B cell (primary cell): ENCODE results near the gene PPIP5K2. TPM values are rescaled to one million over a fixed set of nuclear protein-coding genes. Genes with fewer than 3 reads are reported as not detected.

Experiments
- ATAC-seq: fragments of 200-7000 bp; cut with Tn5 transposase; one replicate; pipeline ENCODE4 v1.10.0; 2021; ENCODE audit warnings: low read depth, mild to moderate bottlenecking, moderate number of reproducible peaks, moderate library complexity
- CTCF ChIA-PET: fragments of 350-600 bp; sonication (Branson Sonifier 250); formaldehyde crosslinking; loops from one replicate; lab custom pipeline; 2021; ENCODE audit warnings: antibody characterized with exemption, inconsistent platforms; lab: Charles Lee
- POLR2A ChIA-PET: fragments of 350-600 bp; sonication (Branson Sonifier 250); formaldehyde crosslinking; loops from one replicate; lab custom pipeline; 2021; ENCODE audit warnings: antibody characterized with exemption; lab: Charles Lee
- DNase-seq: peaks from one replicate; pipeline ENCODE4 v3.0.0; 2013
- H2AFZ ChIP-seq: 2 replicates; pipeline ENCODE4 v1.6.1; 2012; ENCODE audit warnings: mild to moderate bottlenecking, low read depth, low read length; ENCODE audit not compliant: insufficient read depth, poor library complexity, severe bottlenecking
- H3K27ac ChIP-seq, 2 donors: 1 replicate in 1 of 2; 2 replicates in 1 of 2; pipeline ENCODE4 v1.5.1; 2012 to 2013; ENCODE audit warnings: low read length in 2 of 2, mild to moderate bottlenecking in 2 of 2, moderate library complexity in 1 of 2
- H3K27me3 ChIP-seq, 4 experiments: fragments of 200-600 bp in 1 of 4; sonication (generic) in 1 of 4; replicated peaks in 1 of 4; 1 replicate in 2 of 4; 2 replicates in 2 of 4; pipeline versions ENCODE4 v1.6.1 to v1.7.0; 2013 to 2016; ENCODE audit warnings: low read length in 3 of 4, mild to moderate bottlenecking in 2 of 4, mixed read lengths in 1 of 4, moderate library complexity in 1 of 4; ENCODE audit not compliant: insufficient read depth in 4 of 4, control insufficient read depth in 3 of 4; ENCODE audit errors: control extremely low read depth in 1 of 4
- H3K36me3 ChIP-seq, 2 experiments: replicated peaks in 1 of 2; 1 replicate in 1 of 2; 2 replicates in 1 of 2; pipeline versions ENCODE4 v1.6.1 to v1.7.1; 2013; ENCODE audit warnings: low read length in 1 of 2; ENCODE audit not compliant: insufficient read depth in 2 of 2, control insufficient read depth in 1 of 2; ENCODE audit errors: control extremely low read depth in 1 of 2, extremely low read depth in 1 of 2
- H3K4me1 ChIP-seq, 2 donors: fragments of 200-600 bp in 1 of 2; sonication (generic) in 1 of 2; 1 replicate in 1 of 2; 2 replicates in 1 of 2; pipeline versions ENCODE4 v1.5.1 to v1.6.1; 2013 to 2017; ENCODE audit warnings: low read length in 2 of 2; ENCODE audit not compliant: control insufficient read depth in 2 of 2, insufficient read depth in 2 of 2
- H3K4me2 ChIP-seq: replicated peaks from 2 replicates; pipeline ENCODE3; 2012; ENCODE audit warnings: mild to moderate bottlenecking, low read depth, low read length; ENCODE audit not compliant: poor library complexity, severe bottlenecking
- H3K4me3 ChIP-seq, 5 experiments: fragments of 200-600 bp in 1 of 5; sonication (generic) in 1 of 5; 1 replicate in 3 of 5; 2 replicates in 2 of 5; pipeline versions ENCODE4 v1.5.1 to v1.7.0; 2011 to 2016; ENCODE audit warnings: low read length in 4 of 5, mild to moderate bottlenecking in 4 of 5, low read depth in 2 of 5, control low read depth in 1 of 5, moderate library complexity in 1 of 5; ENCODE audit not compliant: insufficient read depth in 1 of 5; ENCODE audit errors: control extremely low read depth in 1 of 5, extremely low read depth in 1 of 5
- H3K79me2 ChIP-seq: fragments of 200-600 bp; sonication (generic); one replicate; pipeline ENCODE4 v1.6.0; 2016; ENCODE audit warnings: low read length; ENCODE audit not compliant: control insufficient read depth, insufficient read depth
- H3K9ac ChIP-seq: fragments of 200-600 bp; sonication (generic); 2 replicates; pipeline ENCODE4 v1.6.1; 2017; ENCODE audit warnings: mild to moderate bottlenecking, low read length, moderate library complexity
- H3K9me3 ChIP-seq, 3 donors: one replicate each; pipeline versions ENCODE4 v1.6.1 to v1.7.1; 2013; ENCODE audit warnings: low read length in 2 of 3; ENCODE audit not compliant: control insufficient read depth in 2 of 3, insufficient read depth in 1 of 3; ENCODE audit errors: control extremely low read depth in 1 of 3
- H4K20me1 ChIP-seq: 2 replicates; pipeline ENCODE4 v1.6.0; 2012; ENCODE audit warnings: mild to moderate bottlenecking, low read length; ENCODE audit not compliant: insufficient read depth, control insufficient read depth, poor library complexity, severe bottlenecking
- H3K27ac Mint-ChIP-seq: one replicate; pipeline ENCODE4 v1.8.0; 2021; ENCODE audit warnings: mixed read lengths
- H3K27me3 Mint-ChIP-seq: one replicate; pipeline ENCODE4 v1.8.0; 2021; ENCODE audit warnings: mixed read lengths
- H3K4me1 Mint-ChIP-seq: one replicate; pipeline ENCODE4 v1.8.0; 2021; ENCODE audit warnings: mixed read lengths
- H3K4me3 Mint-ChIP-seq: one replicate; pipeline ENCODE4 v1.8.0; 2021; ENCODE audit warnings: mixed read lengths
- H3K9me3 Mint-ChIP-seq: one replicate; pipeline ENCODE4 v1.8.0; 2022; ENCODE audit warnings: mixed read lengths; ENCODE audit not compliant: insufficient read depth
- CTCF ChIP-seq: fragments of 200-600 bp; IDR thresholded peaks from one replicate; pipeline ENCODE4 v1.8.0; 2022; ENCODE audit warnings: antibody characterized with exemption, mild to moderate bottlenecking
- EZH2 ChIP-seq: IDR thresholded peaks from 2 replicates; pipeline ENCODE4 v1.6.1; 2012; ENCODE audit warnings: borderline replicate concordance, low read depth, mild to moderate bottlenecking, moderate library complexity, low read length; ENCODE audit not compliant: insufficient read depth, poor library complexity, severe bottlenecking
- WGBS: methylation state at CpG from one replicate; pipeline ENCODE4 v1.1.5; 2013; ENCODE audit warnings: missing lambda C conversion rate; ENCODE audit not compliant: insufficient coverage; 5-methylcytosine and 5-hydroxymethylcytosine counted together
- intact Hi-C: fragments of 100-400 bp; cut with micrococcal nuclease; formaldehyde crosslinking; loops from one replicate; pipeline ENCODE4 v1.10.0; 2022
- polyA plus RNA-seq: library from polyadenylated mRNA; depleted of rRNA; stranded (reverse); fragments of >200 nt; gene quantifications from 2 replicates; pipeline ENCODE4 v1.2.3, GENCODE V29; 2012
- total RNA-seq, 2 donors: library from RNA; stranded (reverse); fragments of 120-200 nt in 1 of 2; gene quantifications; 1 replicate in 1 of 2; 2 replicates in 1 of 2; pipeline versions ENCODE4 v1.2.3 to v1.2.4, GENCODE V29; 2013 to 2022

Gene PPIP5K2
- total and polyA plus RNA-seq, 2 donors (not counting 1 experiment from before 2014, with no cell fraction given) = 14.5 to 80.5 TPM

- peaks cover 10% of the 10 kb centered on the region for H3K4me1 Mint-ChIP-seq
- no peak overlapping the region for H3K4me3 ChIP-seq
- peaks cover 10% of the 10 kb centered on the region for H3K79me2 ChIP-seq
- peaks cover 7 to 8% of the 10 kb centered on the region in 2 donors for H3K4me1 ChIP-seq
- no peak overlapping the region for H2AFZ ChIP-seq
- WGBS = 97% methylated on average over 3 of the region's 7 CpGs
- no peaks in the 10 kb centered on the region for H3K36me3 ChIP-seq
- intact Hi-C loops = loop anchor here (5.0 kb wide), 2 partner anchors 43 to 498 kb away; partner anchors contain the start of gene PAM
- H4K20me1 ChIP-seq = no peaks in the 10 kb centered on the region
- TF ChIP-seq EZH2 (no peak), CTCF (no peak)
- CTCF ChIA-PET = interaction anchor here (0.7 to 1.6 kb wide), 2 partner anchors 23 to 31 kb away, joined by 3 to 5 read pairs; no protein-coding TSS in a partner anchor
- H3K27ac Mint-ChIP-seq = no peak overlapping the region
- H3K27ac ChIP-seq = no peak overlapping the region
- no peak overlapping the region for H3K4me3 Mint-ChIP-seq
- H3K27me3 ChIP-seq = peaks cover 0 to 7% (median 3%) of the 10 kb centered on the region in 4 experiments
- peaks cover 19% of the 10 kb centered on the region for H3K27me3 Mint-ChIP-seq
- H3K9me3 ChIP-seq = no peaks in the 10 kb centered on the region
- DNase-seq = no peak
- H3K9me3 Mint-ChIP-seq = no peaks in the 10 kb centered on the region
- POLR2A ChIA-PET = no interaction called here
- ATAC-seq = no peak
- H3K4me2 ChIP-seq = no peak overlapping the region
- no peak overlapping the region for H3K9ac ChIP-seq
Observed at GRCh38 chr5:103255691-103256090, 135.6 kb downstream of the PPIP5K2 start.

GRCh38 chr5:103256178-103256577 is 136.1 kb downstream of the PPIP5K2 start:
- no peak overlapping the region for H3K4me2 ChIP-seq
- intact Hi-C loops = loop anchor here (5.0 kb wide), 2 partner anchors 44 to 499 kb away; partner anchors contain the start of gene PAM
- ATAC-seq (no peak), DNase-seq (no peak)
- TF ChIP-seq CTCF (no peak), EZH2 (no peak)
- no peak overlapping the region for H3K9ac ChIP-seq
- no peak overlapping the region for H2AFZ ChIP-seq
- peaks cover 15% of the 10 kb centered on the region for H3K4me1 Mint-ChIP-seq
- no peak overlapping the region for H3K27ac ChIP-seq
- H3K4me3 Mint-ChIP-seq = no peak overlapping the region
- no peaks in the 10 kb centered on the region for H3K36me3 ChIP-seq
- POLR2A ChIA-PET = no interaction called here
- peaks cover 0 to 7% (median 3%) of the 10 kb centered on the region in 4 experiments for H3K27me3 ChIP-seq
- 91% methylated on average over 2 of the region's 4 CpGs for WGBS
- CTCF ChIA-PET = no interaction called here
- no peaks in the 10 kb centered on the region for H3K9me3 ChIP-seq
- no peak overlapping the region for H3K27ac Mint-ChIP-seq
- H3K79me2 ChIP-seq = peaks cover 15% of the 10 kb centered on the region
- H3K4me3 ChIP-seq = no peak overlapping the region
- peaks cover 8 to 12% of the 10 kb centered on the region in 2 donors for H3K4me1 ChIP-seq
- peaks cover 16% of the 10 kb centered on the region for H3K27me3 Mint-ChIP-seq
- H4K20me1 ChIP-seq = no peaks in the 10 kb centered on the region
- H3K9me3 Mint-ChIP-seq = no peaks in the 10 kb centered on the region
